ENCODE results near the gene TULP4.
"Not testable (repeated sequence)": the region's sequence is repeated elsewhere in the genome, so short reads cannot be mapped to it uniquely, and the experiment has no call there.

The TULP4 gene

GRCh38 chr6:158292016-158292415 is 20.2 kb upstream of the TULP4 start:
- DNase-seq (ENCODE audit: insufficient read length, low spot score) (no peak), FAIRE-seq (no peak)

DNA sequence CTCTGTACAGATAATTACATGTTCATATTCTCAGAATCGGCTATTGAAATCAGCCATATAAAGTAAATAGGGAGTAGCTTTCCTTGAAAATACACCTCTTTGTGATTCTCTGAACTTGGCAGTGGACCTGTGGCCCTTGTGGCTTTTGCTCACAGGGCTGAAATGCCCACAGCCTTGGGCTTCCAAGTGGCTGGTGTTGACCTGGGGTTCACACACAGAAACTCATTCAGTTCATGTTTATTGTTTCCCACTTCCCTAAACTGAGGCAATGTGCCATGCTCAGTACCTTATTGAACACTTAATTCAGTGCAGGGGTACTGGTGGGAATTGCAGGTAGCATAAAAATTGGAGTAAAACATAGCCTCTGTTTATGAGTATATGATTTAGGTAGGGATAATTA is 19.1 kb upstream of the TULP4 start:
- FAIRE-seq (no peak), DNase-seq (ENCODE audit: insufficient read length, low spot score) (no peak)

DNA sequence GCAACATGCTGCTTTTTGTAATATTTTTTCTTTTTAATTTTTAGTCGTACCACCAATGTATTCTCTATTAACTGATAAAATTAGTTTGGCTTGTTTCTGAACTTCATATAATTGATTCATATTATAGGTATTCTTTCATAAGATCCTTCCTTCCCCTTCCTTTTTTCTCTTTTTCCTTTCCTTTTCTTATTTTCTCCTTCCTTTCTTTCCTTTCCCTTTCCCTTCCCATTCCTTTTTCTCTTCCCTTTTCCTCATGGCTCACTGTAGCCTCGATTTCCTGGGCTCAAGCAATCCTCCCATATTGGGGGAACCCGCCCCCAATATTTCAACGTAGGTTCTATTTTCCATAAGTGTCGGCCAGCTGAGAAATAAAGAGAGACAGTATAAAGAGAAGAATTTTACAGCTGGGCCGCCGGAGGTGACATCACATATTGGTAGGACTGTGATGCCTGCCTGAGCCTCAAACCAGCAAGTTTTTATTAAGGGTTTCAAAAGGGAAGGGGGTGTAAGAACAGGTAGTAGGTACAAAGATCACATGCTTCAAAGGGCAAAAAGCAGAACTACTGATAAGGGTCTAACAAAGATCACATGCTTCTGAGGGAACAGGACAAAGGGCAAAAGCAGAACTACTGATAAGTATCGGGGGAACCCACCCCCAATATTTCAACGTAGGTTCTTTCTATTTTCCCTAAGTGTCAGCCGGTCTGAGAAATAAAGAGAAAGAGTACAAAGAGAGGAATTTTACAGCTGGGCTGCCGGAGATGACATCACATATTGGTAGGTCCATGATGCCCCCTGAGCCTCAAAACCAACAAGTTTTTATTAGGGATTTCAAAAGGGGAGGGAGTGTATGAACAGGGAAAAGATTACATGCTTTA is 16.1 kb upstream of the TULP4 start:
- not testable (repeated sequence) for FAIRE-seq; DNase-seq (ENCODE audit: insufficient read length, low spot score)

GRCh38 chr6:158296854-158297324 is 15.4 kb upstream of the TULP4 start:
- not testable (repeated sequence) for FAIRE-seq; DNase-seq (ENCODE audit: insufficient read length, low spot score)

DNA sequence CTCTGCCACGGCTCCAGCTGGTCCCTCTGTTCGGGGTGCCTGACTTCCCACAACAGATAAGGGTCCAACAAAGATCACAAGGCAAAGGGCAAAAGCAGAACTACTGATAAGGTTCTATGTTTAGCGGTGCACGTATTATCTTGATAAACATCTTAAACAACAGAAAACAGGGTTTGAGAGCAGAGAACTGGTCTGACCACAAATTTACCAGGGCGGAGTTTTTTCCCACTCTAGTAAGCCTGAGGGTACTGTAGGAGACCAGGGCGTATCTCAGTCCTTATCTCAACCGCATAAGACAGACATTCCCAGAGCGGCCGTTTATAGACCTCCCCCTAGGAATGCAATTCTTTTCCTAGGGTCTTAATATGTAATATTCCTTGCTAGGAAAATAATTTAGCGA is 14.6 kb upstream of the TULP4 start:
- FAIRE-seq; DNase-seq (ENCODE audit: insufficient read length, low spot score): not testable (repeated sequence)

GRCh38 chr6:158300306-158301143 is 11.7 kb upstream of the TULP4 start:
- FAIRE-seq; DNase-seq (ENCODE audit: insufficient read length, low spot score): not testable (repeated sequence)

DNA sequence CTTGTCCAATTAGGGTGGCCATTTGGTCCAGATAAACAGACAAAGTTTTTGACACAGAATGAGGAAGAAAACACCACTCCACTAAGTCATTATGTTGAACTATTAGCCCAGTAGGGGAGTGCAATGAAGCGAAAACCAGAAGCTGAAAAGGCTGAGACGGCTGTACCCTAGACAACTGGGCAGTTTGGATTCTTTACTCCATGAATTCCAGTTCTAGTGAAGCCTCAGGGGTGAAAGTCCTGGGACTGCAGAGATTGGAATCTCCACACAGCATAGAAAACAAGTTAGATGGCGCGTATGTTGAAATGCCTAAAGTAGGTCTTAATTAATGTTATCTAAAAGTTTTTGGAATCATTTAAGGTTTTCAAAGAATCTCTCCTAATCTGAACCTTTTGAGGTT is 10.7 kb upstream of the TULP4 start:
- not testable (repeated sequence) for FAIRE-seq; DNase-seq (ENCODE audit: insufficient read length, low spot score)

GRCh38 chr6:158302195-158302796 is 10.0 kb upstream of the TULP4 start:
- FAIRE-seq; DNase-seq (ENCODE audit: insufficient read length, low spot score): not testable (repeated sequence)

DNA sequence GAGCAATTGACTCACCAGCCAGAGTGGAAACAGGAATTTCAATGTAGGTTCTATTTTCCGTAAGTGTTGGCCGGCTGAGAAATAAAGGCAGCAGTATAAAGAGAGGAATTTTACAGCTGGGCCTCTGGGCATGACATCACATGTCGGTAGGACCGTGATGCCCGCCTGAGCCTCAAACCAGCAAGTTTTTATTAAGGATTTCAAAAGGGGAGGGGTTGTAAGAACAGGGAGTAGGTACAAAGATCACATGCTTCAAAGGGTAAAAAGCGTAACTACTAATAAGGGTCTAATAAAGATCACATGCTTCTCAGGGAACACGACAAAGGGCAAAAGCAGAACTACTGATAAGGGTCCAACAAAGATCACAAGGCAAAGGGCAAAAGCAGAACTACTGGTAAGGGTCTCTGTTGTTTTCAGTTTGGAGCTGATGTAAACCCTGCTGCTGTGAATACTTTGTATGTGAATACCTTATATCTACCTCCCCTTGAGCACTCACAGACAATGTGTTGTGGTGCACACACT is 9.0 kb upstream of the TULP4 start:
- DNase-seq (ENCODE audit: insufficient read length, low spot score) (no peak), FAIRE-seq (no peak)

GRCh38 chr6:158304254-158304653 is 8.0 kb upstream of the TULP4 start:
- FAIRE-seq (no peak), DNase-seq (ENCODE audit: insufficient read length, low spot score) (no peak)

GRCh38 chr6:158309814-158310213 is 2.5 kb upstream of the TULP4 start:
- no peak for FAIRE-seq
- no peak for DNase-seq (ENCODE audit: insufficient read length, low spot score)

DNA sequence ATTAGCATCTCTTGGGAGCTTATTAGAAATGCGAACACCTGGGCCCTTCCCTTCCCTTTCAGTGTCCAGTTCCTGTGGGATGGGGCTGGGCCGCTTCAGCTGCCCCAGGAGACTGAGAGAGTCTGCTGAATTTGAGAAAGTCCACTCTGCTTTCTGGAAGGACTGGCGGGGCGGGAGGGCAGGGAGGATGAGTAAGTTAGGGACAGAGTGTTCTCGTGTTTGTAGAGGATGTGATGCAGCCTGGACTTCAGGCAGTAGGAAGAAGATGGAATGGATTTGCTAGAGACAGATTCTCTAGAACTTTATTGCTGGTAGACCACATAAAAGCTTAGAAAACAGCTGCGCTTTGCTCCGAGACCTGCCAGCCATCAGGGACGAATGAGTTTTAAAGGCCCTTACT is 1.1 kb upstream of the TULP4 start:
- FAIRE-seq (no peak), DNase-seq (ENCODE audit: insufficient read length, low spot score) (no peak)

- DNase-seq (ENCODE audit: insufficient read length, low spot score) (no peak), FAIRE-seq (no peak)
Measured at GRCh38 chr6:158311626-158312025, 639 bp upstream of the TULP4 start.

GRCh38 chr6:158312672-158313397 is 570 bp downstream of the TULP4 start:
- DNase-seq (ENCODE audit: insufficient read length, low spot score) (no peak), FAIRE-seq (no peak)

DNA sequence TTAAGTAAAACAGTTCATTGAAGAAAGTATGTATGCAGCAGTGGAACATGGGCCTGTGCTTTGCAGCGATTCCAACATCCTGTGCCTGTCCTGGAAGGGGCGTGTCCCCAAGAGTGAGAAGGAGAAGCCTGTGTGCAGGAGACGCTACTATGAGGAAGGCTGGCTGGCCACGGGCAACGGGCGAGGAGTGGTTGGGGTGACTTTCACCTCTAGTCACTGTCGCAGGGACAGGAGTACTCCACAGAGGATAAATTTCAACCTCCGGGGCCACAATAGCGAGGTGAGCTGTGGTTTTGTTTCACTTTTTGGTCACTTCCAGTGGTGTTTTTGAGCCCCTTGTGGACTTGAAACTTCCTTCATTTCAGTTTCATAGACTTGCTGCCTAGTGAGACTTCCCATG is 1.7 kb downstream of the TULP4 start:
- FAIRE-seq (no peak), DNase-seq (ENCODE audit: insufficient read length, low spot score) (no peak)

DNA sequence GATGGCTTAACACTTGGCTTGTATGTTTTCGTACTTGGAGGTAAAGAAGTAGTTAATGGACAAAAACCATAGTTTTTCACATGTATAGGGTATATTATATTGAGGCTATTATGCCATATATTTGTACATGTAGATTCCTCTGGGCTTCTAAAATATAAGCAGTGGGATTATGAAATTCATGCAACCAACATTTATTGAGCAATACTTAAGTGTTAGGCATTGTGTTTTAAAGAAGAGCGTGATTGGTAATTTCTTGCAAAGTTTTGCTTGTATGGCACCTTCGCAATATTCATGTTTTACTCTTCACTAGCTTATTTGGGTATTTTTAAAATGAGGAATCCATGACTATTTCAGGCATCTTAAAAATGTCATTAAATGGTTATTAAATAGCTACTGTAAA is 2.5 kb downstream of the TULP4 start:
- DNase-seq (ENCODE audit: insufficient read length, low spot score) = no peak
- FAIRE-seq = no peak

DNA sequence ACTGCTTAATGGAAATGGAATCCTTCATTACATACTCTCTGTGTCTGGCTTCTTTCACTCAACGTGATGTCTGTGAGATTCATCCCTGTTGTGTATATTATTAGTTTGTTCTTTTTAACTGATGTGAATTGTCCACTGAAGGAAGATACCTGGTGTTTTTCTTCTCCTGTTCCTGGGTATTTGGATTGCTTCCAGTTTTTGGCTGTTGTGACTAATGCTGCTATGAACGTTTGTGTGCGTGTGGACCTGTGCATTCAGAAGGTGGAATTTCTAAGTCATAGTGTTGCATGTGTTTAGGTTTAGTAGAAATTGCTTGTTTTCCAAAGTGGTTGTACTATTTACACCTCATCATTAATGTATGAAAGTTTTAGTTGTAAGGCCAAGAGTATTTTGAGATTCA is 3.8 kb downstream of the TULP4 start:
- DNase-seq (ENCODE audit: insufficient read length, low spot score) (no peak), FAIRE-seq (no peak)

GRCh38 chr6:158321960-158322359 is 9.7 kb downstream of the TULP4 start:
- DNase-seq (ENCODE audit: insufficient read length, low spot score) = no peak
- no peak for FAIRE-seq

- FAIRE-seq = no peak
- no peak for DNase-seq (ENCODE audit: insufficient read length, low spot score)
Measured at GRCh38 chr6:158322400-158322723, 10.1 kb downstream of the TULP4 start.

All from HTR-8/SVneo (cell line).